HFFc6 (cell line): ENCODE measurements around the gene DRD1. TPM values are rescaled to one million over a fixed set of nuclear protein-coding genes. Genes with fewer than 3 reads are reported as not detected.

ENCODE experiments used
- DNase-seq: peaks from one replicate; pipeline ENCODE4 v3.0.0-alpha.2; 2018
- H3K27ac Mint-ChIP-seq: 2 replicates; pipeline ENCODE4 v1.8.0; 2020; ENCODE audit warnings: mild to moderate bottlenecking, mixed read lengths
- H3K27me3 Mint-ChIP-seq: 2 replicates; pipeline ENCODE4 v1.8.0; 2021; ENCODE audit warnings: mild to moderate bottlenecking, moderate library complexity, mixed read lengths; ENCODE audit not compliant: insufficient read depth
- H3K36me3 Mint-ChIP-seq: 2 replicates; pipeline ENCODE4 v1.8.0; 2021; ENCODE audit warnings: low read depth, mixed read lengths
- H3K4me1 Mint-ChIP-seq: 2 replicates; pipeline ENCODE4 v1.8.0; 2020; ENCODE audit warnings: low read depth, mixed read lengths
- H3K4me3 Mint-ChIP-seq: 2 replicates; pipeline ENCODE4 v1.8.0; 2020; ENCODE audit warnings: mild to moderate bottlenecking, moderate library complexity, mixed read lengths
- H3K9me3 Mint-ChIP-seq: 2 replicates; pipeline ENCODE4 v1.8.0; 2020; ENCODE audit warnings: mild to moderate bottlenecking, mixed read lengths
- CTCF ChIP-seq: fragments of 200-600 bp; sonication (generic); IDR thresholded peaks from 2 replicates; pipeline ENCODE4 v1.5.0; 2021; ENCODE audit warnings: antibody characterized with exemption, mild to moderate bottlenecking
- total RNA-seq, 6 experiments: library from RNA; stranded (reverse); fragmentation: NEBNext Ultra II Directional; extraction: Animal tissue kit (Norgen Biotek cat#: 25700); gene quantifications; 2 replicates in 1 of 6; 3 replicates in 5 of 6; pipeline ENCODE4 v1.2.3, GENCODE V29; 2021

The DRD1 gene
- total RNA-seq, 6 experiments from 2014 or later = not detected

- H3K36me3 Mint-ChIP-seq = peaks cover 37% of the 10 kb centered on the region
- no peak for DNase-seq
Observed at GRCh38 chr5:175479125-175479881, 35.3 kb upstream of the DRD1 start.

GRCh38 chr5:175478384-175479124 is 34.6 kb upstream of the DRD1 start, which contains the start of gene SFXN1:
TSS of gene SFXN1 (plus strand) at chr5:175478560. CDS start at chr5:175492104, 13,544 bp downstream.
- peak within 1 kb of the TSS; percentile 96 for H3K4me3 Mint-ChIP-seq
- DNase-seq = peak; percentile 31
- peaks cover 31% of the 10 kb centered on the region for H3K36me3 Mint-ChIP-seq
- H3K27ac Mint-ChIP-seq = peak within 1 kb of the TSS; percentile 86
- H3K9me3 Mint-ChIP-seq = no peaks in the 10 kb centered on the region
- TF ChIP-seq CTCF = no peak
- peaks cover 21% of the 10 kb centered on the region for H3K4me1 Mint-ChIP-seq
- H3K27me3 Mint-ChIP-seq = peaks cover 3% of the 10 kb centered on the region; the same call in 1 of the 2 replicates

More at GRCh38 chr5:175479125-175479881, 35.3 kb upstream of the DRD1 start:
- H3K4me3 Mint-ChIP-seq = peak overlapping the region; percentile 96
- peak overlapping the region; percentile 86 for H3K27ac Mint-ChIP-seq
- H3K4me1 Mint-ChIP-seq = peaks cover 21% of the 10 kb centered on the region
- H3K27me3 Mint-ChIP-seq = peaks cover 3% of the 10 kb centered on the region; the same call in 1 of the 2 replicates
- no peaks in the 10 kb centered on the region for H3K9me3 Mint-ChIP-seq
- TF ChIP-seq CTCF = no peak

- H3K27ac Mint-ChIP-seq = peak overlapping the region; percentile 34; the same call in 1 of the 2 replicates
- no peaks in the 10 kb centered on the region for H3K9me3 Mint-ChIP-seq
- peaks cover 21% of the 10 kb centered on the region for H3K4me1 Mint-ChIP-seq
- H3K4me3 Mint-ChIP-seq = peak overlapping the region; percentile 82
- H3K27me3 Mint-ChIP-seq = peaks cover 3% of the 10 kb centered on the region; the same call in 1 of the 2 replicates
- DNase-seq = no peak
- TF ChIP-seq CTCF = no peak
- H3K36me3 Mint-ChIP-seq = peaks cover 26% of the 10 kb centered on the region
Observed at GRCh38 chr5:175478008-175478383, 34.0 kb upstream of the DRD1 start.

- no peak for DNase-seq
- Mint-ChIP-seq H3K36me3 (peaks cover 24% of the 10 kb centered on the region), H3K4me1 (peaks cover 21% of the 10 kb centered on the region), H3K27ac (no peak overlapping the region), H3K27me3 (peaks cover 3% of the 10 kb centered on the region; the same call in 1 of the 2 replicates), H3K4me3 (no peak overlapping the region), H3K9me3 (no peaks in the 10 kb centered on the region)
- TF ChIP-seq CTCF = no peak
Observed at GRCh38 chr5:175477440-175477839, 33.5 kb upstream of the DRD1 start.

- Mint-ChIP-seq H3K36me3 (peaks cover 10% of the 10 kb centered on the region; the same call in 1 of the 2 replicates), H3K27ac (no peak overlapping the region), H3K9me3 (no peaks in the 10 kb centered on the region), H3K4me3 (no peak overlapping the region), H3K4me1 (peaks cover 13% of the 10 kb centered on the region), H3K27me3 (peaks cover 4% of the 10 kb centered on the region)
- no peak for DNase-seq
- no peak for TF ChIP-seq CTCF
Observed at GRCh38 chr5:175475248-175475647, 31.3 kb upstream of the DRD1 start.
